HCT116 (cell line): Measurements from ENCODE around the gene DERA. TPM values are rescaled to one million over a fixed set of nuclear protein-coding genes. Genes with fewer than 3 reads are reported as not detected.

Experiments used
- ATAC-seq: fragments of 200-7000 bp; cut with Tn5 transposase; 2 replicates; pipeline ENCODE4 v1.9.1; 2020; ENCODE audit warnings: mild to moderate bottlenecking, moderate library complexity
- BruUV-seq: library from RNA; stranded (reverse); fragments of 400-500 nt; replicated peaks from 2 replicates; lab custom pipeline; 2021; lab: Mats Ljungman, UMichigan
- CTCF ChIA-PET: fragments of 300-600 bp; sonication (Branson Sonifier 250); formaldehyde crosslinking; loops from one replicate; lab custom pipeline; 2021; ENCODE audit warnings: antibody characterized with exemption; lab: Charles Lee
- POLR2A ChIA-PET: fragments of 300-600, 350-600 bp; sonication (Branson Sonifier 250); formaldehyde crosslinking; loops from one replicate; lab custom pipeline; 2021; ENCODE audit warnings: antibody characterized with exemption; lab: Charles Lee
- RAD21 ChIA-PET, 2 experiments: fragments of 300-600 bp; sonication (Branson Sonifier 250); formaldehyde crosslinking; loops; one replicate each; lab custom pipeline; 2023; ENCODE audit warnings: low total read pairs in 2 of 2; ENCODE audit not compliant: uncharacterized antibody in 2 of 2, unreplicated experiment in 2 of 2, low non-redundant PET in 1 of 2; lab: Charles Lee
- DNase-seq: peaks from one replicate; pipeline ENCODE4 v3.0.0-alpha.2; 2010; ENCODE audit warnings: low read depth, low spot score
- H2AFZ ChIP-seq: fragments of 200-600 bp; shearing (Covaris generic), sonication (generic); 2 replicates; pipeline ENCODE4 v1.6.1; 2017; ENCODE audit warnings: low read depth, mixed run types, mixed read lengths, antibody characterized with exemption, low read length; ENCODE audit not compliant: poor library complexity, severe bottlenecking
- H3K27ac ChIP-seq: 2 replicates; pipeline ENCODE4 v1.5.1; 2012; ENCODE audit warnings: low read depth, low read length
- H3K27me3 ChIP-seq: fragments of 200-600 bp; sonication (generic); 2 replicates; pipeline ENCODE4 v1.6.1; 2016; ENCODE audit warnings: mixed run types, low read length, mixed read lengths; ENCODE audit not compliant: insufficient read depth
- H3K36me3 ChIP-seq, 2 experiments: fragments of 200-500 bp in 1 of 2; fragments of 200-600 bp in 1 of 2; sonication (Bioruptor generic) in 1 of 2; sonication (generic) in 1 of 2; 2 replicates each; pipeline versions ENCODE4 v1.5.1 to v1.6.1; 2014 to 2016; ENCODE audit warnings: low read length in 2 of 2, inconsistent platforms in 1 of 2, mixed read lengths in 1 of 2, mixed run types in 1 of 2; ENCODE audit not compliant: insufficient read depth in 2 of 2, control insufficient read depth in 1 of 2
- H3K4me1 ChIP-seq, 2 experiments: fragments of 200-600 bp in 1 of 2; sonication (generic) in 1 of 2; 2 replicates each; pipeline versions ENCODE4 v1.5.1 to v1.6.1; 2012 to 2017; ENCODE audit warnings: low read length in 2 of 2, inconsistent platforms in 1 of 2, mild to moderate bottlenecking in 1 of 2, mixed read lengths in 1 of 2, mixed run types in 1 of 2, moderate library complexity in 1 of 2; ENCODE audit not compliant: insufficient read depth in 2 of 2, control insufficient read depth in 1 of 2
- H3K4me2 ChIP-seq: fragments of 200-600 bp; sonication (generic); 2 replicates; pipeline ENCODE4 v1.6.1; 2017; ENCODE audit warnings: mixed run types, low read length, mixed read lengths
- H3K4me3 ChIP-seq, 2 experiments: fragments of 200-600 bp in 1 of 2; sonication (generic) in 1 of 2; replicated peaks in 1 of 2; 2 replicates each; pipeline ENCODE4 v1.5.1; 2011 to 2016; ENCODE audit warnings: low read length in 2 of 2, control low read depth in 1 of 2, low read depth in 1 of 2, mild to moderate bottlenecking in 1 of 2, mixed read lengths in 1 of 2, mixed run types in 1 of 2
- H3K79me2 ChIP-seq: fragments of 200-600 bp; sonication (generic); 2 replicates; pipeline ENCODE4 v1.6.1; 2017; ENCODE audit warnings: mild to moderate bottlenecking, mixed run types, low read length, moderate library complexity, mixed read lengths; ENCODE audit not compliant: insufficient read depth
- H3K9ac ChIP-seq: fragments of 200-600 bp; sonication (generic); 2 replicates; pipeline ENCODE4 v1.6.1; 2016; ENCODE audit warnings: low read length, mixed read lengths
- H3K9me2 ChIP-seq: fragments of 200-600 bp; sonication (generic), shearing (Covaris generic); 2 replicates; pipeline ENCODE4 v1.6.1; 2017; ENCODE audit warnings: mixed run types, mild to moderate bottlenecking, moderate library complexity; ENCODE audit not compliant: insufficient read depth
- H3K9me3 ChIP-seq, 2 experiments: fragments of 200-500 bp in 1 of 2; fragments of 200-600 bp in 1 of 2; sonication (Bioruptor generic) in 1 of 2; sonication (generic) in 1 of 2; 2 replicates each; pipeline ENCODE4 v1.6.1; 2014 to 2017; ENCODE audit warnings: low read length in 2 of 2, mixed read lengths in 2 of 2, inconsistent platforms in 1 of 2, low read depth in 1 of 2, mild to moderate bottlenecking in 1 of 2, mixed run types in 1 of 2, moderate library complexity in 1 of 2; ENCODE audit not compliant: control insufficient read depth in 1 of 2, insufficient read depth in 1 of 2
- H4K20me1 ChIP-seq: fragments of 200-600 bp; sonication (generic), shearing (Covaris generic); 2 replicates; pipeline ENCODE4 v1.6.1; 2017; ENCODE audit warnings: mixed run types, mild to moderate bottlenecking, moderate library complexity; ENCODE audit not compliant: insufficient read depth
- ATF3 ChIP-seq: IDR thresholded peaks from 2 replicates; pipeline ENCODE4 v1.6.1; 2012
- CBX3 ChIP-seq: IDR thresholded peaks from 2 replicates; pipeline ENCODE4 v1.6.1; 2012; ENCODE audit warnings: low read depth
- CTCF ChIP-seq, 3 experiments: fragments of 200-600 bp in 1 of 3; sonication (generic) in 1 of 3; IDR thresholded peaks in 2 of 3; conservative IDR thresholded peaks in 1 of 3; 2 replicates each; pipeline ENCODE4 v1.5.1; 2012 to 2017; ENCODE audit warnings: low read depth in 2 of 3, low read length in 2 of 3, antibody characterized with exemption in 1 of 3, borderline replicate concordance in 1 of 3, control low read depth in 1 of 3, mild to moderate bottlenecking in 1 of 3, mixed read lengths in 1 of 3, mixed run types in 1 of 3, moderate library complexity in 1 of 3; ENCODE audit not compliant: insufficient read depth in 1 of 3
- EGR1 ChIP-seq: IDR thresholded peaks from 2 replicates; pipeline ENCODE4 v1.6.1; 2012; ENCODE audit warnings: low read depth
- EZH2phosphoT487 ChIP-seq: fragments of 200-600 bp; IDR thresholded peaks from 2 replicates; pipeline ENCODE4 v1.6.1; 2018; ENCODE audit warnings: antibody characterized with exemption, borderline replicate concordance
- FOSL1 ChIP-seq: IDR thresholded peaks from 2 replicates; pipeline ENCODE4 v1.6.1; 2012; ENCODE audit warnings: low read depth
- JUND ChIP-seq: IDR thresholded peaks from 2 replicates; pipeline ENCODE4 v1.6.1; 2012
- MAX ChIP-seq: IDR thresholded peaks from 2 replicates; pipeline ENCODE4 v1.6.1; 2012
- POLR2A ChIP-seq: IDR thresholded peaks from 2 replicates; pipeline ENCODE4 v1.7.0; 2011; ENCODE audit warnings: borderline replicate concordance; ENCODE audit not compliant: insufficient read depth, insufficient read length; ENCODE audit errors: extremely low read depth
- RAD21 ChIP-seq: IDR thresholded peaks from 2 replicates; pipeline ENCODE4 v1.6.1; 2012; ENCODE audit warnings: low read depth, mild to moderate bottlenecking
- REST ChIP-seq: IDR thresholded peaks from 2 replicates; pipeline ENCODE4 v1.6.1; 2012; ENCODE audit warnings: low read depth
- SP1 ChIP-seq: IDR thresholded peaks from 2 replicates; pipeline ENCODE4 v1.6.1; 2012; ENCODE audit warnings: low read depth
- SRF ChIP-seq: IDR thresholded peaks from 2 replicates; pipeline ENCODE4 v1.6.1; 2012; ENCODE audit warnings: low read depth
- ZBTB33 ChIP-seq: IDR thresholded peaks from 2 replicates; pipeline ENCODE4 v1.6.1; 2011; ENCODE audit warnings: mild to moderate bottlenecking, low read length, moderate library complexity; ENCODE audit not compliant: insufficient replicate concordance; ENCODE audit errors: extremely low read depth
- ZFX ChIP-seq: fragments of 450-650 bp; IDR thresholded peaks from 2 replicates; pipeline ENCODE4 v1.6.1; 2017
- ZNF274 ChIP-seq: fragments of 200-500 bp; sonication (Bioruptor generic); IDR thresholded peaks from 2 replicates; pipeline ENCODE4 v1.6.1; 2014; ENCODE audit warnings: mild to moderate bottlenecking, low read depth, low read length, inconsistent platforms
- intact Hi-C: fragments of 100-400 bp; cut with micrococcal nuclease; formaldehyde crosslinking; loops from 2 replicates; pipeline ENCODE4 v1.10.0; 2022
- total RNA-seq: library from RNA; stranded (reverse); gene quantifications from one replicate; pipeline ENCODE4 v1.2.1, GENCODE V29; 2021; ENCODE audit not compliant: unreplicated experiment

Gene DERA
- total RNA-seq, 1 experiment from 2014 or later: 32.6 TPM

- TF ChIP-seq CTCF (IDR thresholded peaks at IDR 0.05 in 2 of 3, conservative IDR thresholded peaks at IDR 0.05 in 1 of 3; ENCODE audit: borderline replicate concordance in 1 of 3, insufficient read depth in 1 of 3, low read depth in 2 of 3, low read length in 2 of 3) (no peak), RAD21 (no peak), CBX3 (no peak), REST (no peak), ZNF274 (no peak), SP1 (no peak), MAX (no peak)
Measured at GRCh38 chr12:16036073-16036472, 124.9 kb downstream of the DERA start (continued).

GRCh38 chr12:16037533-16037932 lies 126.4 kb downstream of the DERA start:
- BruUV-seq: no TSS peak
- no peak for TF ChIP-seq FOSL1
- TF ChIP-seq JUND: no peak
- no peak for TF ChIP-seq ZNF274
- no peak for TF ChIP-seq POLR2A
- no peak for TF ChIP-seq MAX
- TF ChIP-seq SRF: no peak
- TF ChIP-seq EGR1: no peak
- TF ChIP-seq ZBTB33: no peak
- no peak for TF ChIP-seq EZH2phosphoT487
- TF ChIP-seq ZFX: no peak
- TF ChIP-seq ATF3: no peak

More at GRCh38 chr12:16037533-16037932, 126.4 kb downstream of the DERA start:
- no peak overlapping the region for H3K27ac ChIP-seq
- no peaks in the 10 kb centered on the region for H3K9me2 ChIP-seq
- ChIA-PET RAD21 (no interaction called here), POLR2A (no interaction called here), CTCF (no interaction called here)
- intact Hi-C loops: no loop called here
- DNase-seq (no peak), ATAC-seq (no peak)
- no peak overlapping the region for H3K4me2 ChIP-seq
- H3K36me3 ChIP-seq: no peaks in the 10 kb centered on the region
- no peaks in the 10 kb centered on the region for H3K27me3 ChIP-seq
- no peaks in the 10 kb centered on the region for H3K4me1 ChIP-seq
- H4K20me1 ChIP-seq: no peaks in the 10 kb centered on the region
- H3K9ac ChIP-seq: no peak overlapping the region
- H3K79me2 ChIP-seq: no peaks in the 10 kb centered on the region
- no peak overlapping the region for H3K4me3 ChIP-seq
- H2AFZ ChIP-seq: no peak overlapping the region
- H3K9me3 ChIP-seq: no peaks in the 10 kb centered on the region
